Subcutaneous adipose tissue (tissue), 4 donors: Measurements from ENCODE around the gene C2orf42. TPM values are rescaled to one million over a fixed set of nuclear protein-coding genes. Genes with fewer than 3 reads are reported as not detected.

ENCODE experiments used
- CTCF ChIP-seq: fragments of 450-650 bp; IDR thresholded peaks from one replicate; pipeline ENCODE4 v1.5.1; 2016; ENCODE audit warnings: low read depth, mild to moderate bottlenecking, control low read depth, antibody characterized with exemption, moderate library complexity
- total RNA-seq, 4 donors: library from RNA; depleted of rRNA; stranded (reverse); fragments of >200 nt; gene quantifications; one replicate each; pipeline ENCODE4 v1.1.0, GENCODE V29; 2016

Gene C2orf42
- total RNA-seq, 4 donors from 2014 or later, result 8.7 to 17.3 (median 11.7) TPM

GRCh38 chr2:70160545-70160944 is 30.3 kb downstream of the C2orf42 start:
- no peak for TF ChIP-seq CTCF

- TF ChIP-seq CTCF, result no peak
These were observed 44.7 kb downstream of the C2orf42 start for GRCh38 chr2:70145851-70146739.

GRCh38 chr2:70145144-70145490 is 45.7 kb downstream of the C2orf42 start:
- TF ChIP-seq CTCF, result no peak

GRCh38 chr2:70144443-70145143 is 46.2 kb downstream of the C2orf42 start:
- TF ChIP-seq CTCF, result no peak

- no peak for TF ChIP-seq CTCF
These were observed 47.3 kb downstream of the C2orf42 start for GRCh38 chr2:70143314-70144150.

- TF ChIP-seq CTCF, result no peak
These were observed 48.1 kb downstream of the C2orf42 start for GRCh38 chr2:70142590-70143313.
